ENCODE measurements around the gene OR8B4. TPM values are rescaled to one million over a fixed set of nuclear protein-coding genes. Genes with fewer than 3 reads are reported as not detected.

Gene OR8B4, protein sequence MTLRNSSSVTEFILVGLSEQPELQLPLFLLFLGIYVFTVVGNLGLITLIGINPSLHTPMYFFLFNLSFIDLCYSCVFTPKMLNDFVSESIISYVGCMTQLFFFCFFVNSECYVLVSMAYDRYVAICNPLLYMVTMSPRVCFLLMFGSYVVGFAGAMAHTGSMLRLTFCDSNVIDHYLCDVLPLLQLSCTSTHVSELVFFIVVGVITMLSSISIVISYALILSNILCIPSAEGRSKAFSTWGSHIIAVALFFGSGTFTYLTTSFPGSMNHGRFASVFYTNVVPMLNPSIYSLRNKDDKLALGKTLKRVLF
- total RNA-seq, result not detected

DNA sequence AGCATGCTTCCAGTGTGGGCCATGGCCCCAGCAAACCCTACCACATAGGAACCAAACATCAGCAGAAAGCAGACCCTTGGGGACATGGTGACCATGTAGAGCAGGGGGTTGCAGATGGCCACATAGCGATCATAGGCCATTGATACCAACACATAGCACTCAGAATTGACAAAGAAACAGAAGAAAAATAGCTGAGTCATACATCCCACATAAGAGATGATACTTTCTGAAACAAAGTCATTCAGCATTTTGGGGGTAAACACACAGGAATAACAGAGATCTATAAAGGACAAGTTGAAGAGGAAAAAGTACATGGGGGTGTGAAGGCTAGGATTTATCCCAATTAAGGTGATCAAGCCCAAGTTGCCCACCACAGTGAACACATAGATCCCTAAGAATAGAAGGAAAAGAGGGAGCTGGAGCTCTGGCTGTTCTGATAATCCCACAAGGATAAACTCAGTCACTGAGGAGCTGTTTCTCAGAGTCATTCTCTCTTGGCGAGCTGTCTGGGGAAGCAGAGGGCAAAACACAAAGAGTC is at the start of gene OR8B4:
Gene OR8B4 (minus strand): TSS at position 488 of the 538 bp plus-strand sequence. CDS start 0 bp downstream, at position 488.
- intact Hi-C loops (cut with DNase I), result no loop called here
- H3K27ac ChIP-seq, result no peak within 1 kb of the TSS
- H3K9ac ChIP-seq (ENCODE audit: low read depth in 2 of 2, low read length in 2 of 2), result no peak within 1 kb of the TSS
- no peaks in the 10 kb centered on the region for H3K9me3 ChIP-seq
- no peaks in the 10 kb centered on the region for H3K27me3 ChIP-seq
- no peak within 1 kb of the TSS for H3K4me3 ChIP-seq
- DNase-seq, result no peak
- no peaks in the 10 kb centered on the region for H3K4me1 ChIP-seq
- no peaks in the 10 kb centered on the region for H3K36me3 ChIP-seq
- TF ChIP-seq, protein P1, sequence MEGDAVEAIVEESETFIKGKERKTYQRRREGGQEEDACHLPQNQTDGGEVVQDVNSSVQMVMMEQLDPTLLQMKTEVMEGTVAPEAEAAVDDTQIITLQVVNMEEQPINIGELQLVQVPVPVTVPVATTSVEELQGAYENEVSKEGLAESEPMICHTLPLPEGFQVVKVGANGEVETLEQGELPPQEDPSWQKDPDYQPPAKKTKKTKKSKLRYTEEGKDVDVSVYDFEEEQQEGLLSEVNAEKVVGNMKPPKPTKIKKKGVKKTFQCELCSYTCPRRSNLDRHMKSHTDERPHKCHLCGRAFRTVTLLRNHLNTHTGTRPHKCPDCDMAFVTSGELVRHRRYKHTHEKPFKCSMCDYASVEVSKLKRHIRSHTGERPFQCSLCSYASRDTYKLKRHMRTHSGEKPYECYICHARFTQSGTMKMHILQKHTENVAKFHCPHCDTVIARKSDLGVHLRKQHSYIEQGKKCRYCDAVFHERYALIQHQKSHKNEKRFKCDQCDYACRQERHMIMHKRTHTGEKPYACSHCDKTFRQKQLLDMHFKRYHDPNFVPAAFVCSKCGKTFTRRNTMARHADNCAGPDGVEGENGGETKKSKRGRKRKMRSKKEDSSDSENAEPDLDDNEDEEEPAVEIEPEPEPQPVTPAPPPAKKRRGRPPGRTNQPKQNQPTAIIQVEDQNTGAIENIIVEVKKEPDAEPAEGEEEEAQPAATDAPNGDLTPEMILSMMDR (IDR thresholded peaks at IDR 0.05), result no peak

DNA sequence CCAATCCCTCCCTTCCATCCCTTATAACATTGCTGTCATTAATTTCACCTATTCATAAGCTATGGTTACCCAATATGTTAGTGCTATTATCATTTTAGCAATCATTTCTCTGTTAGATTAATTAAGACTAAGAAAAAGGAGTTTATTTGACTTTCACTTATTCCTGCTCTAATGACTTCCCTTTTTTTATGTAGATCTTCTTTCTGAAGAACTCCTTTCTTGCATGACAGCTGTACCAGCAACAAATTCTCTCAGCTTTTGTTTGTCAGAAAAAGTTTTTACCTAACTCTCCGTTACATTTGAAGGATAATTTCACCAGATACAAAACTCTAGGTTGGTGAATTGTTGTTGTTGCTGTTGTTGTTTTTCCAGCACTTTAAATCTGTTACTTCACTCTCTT is 49.4 kb upstream of the OR8B4 start:
- no peak for DNase-seq
- intact Hi-C loops (cut with DNase I), result no loop called here
- TF ChIP-seq, protein P1 (IDR thresholded peaks at IDR 0.05), result no peak

DNA sequence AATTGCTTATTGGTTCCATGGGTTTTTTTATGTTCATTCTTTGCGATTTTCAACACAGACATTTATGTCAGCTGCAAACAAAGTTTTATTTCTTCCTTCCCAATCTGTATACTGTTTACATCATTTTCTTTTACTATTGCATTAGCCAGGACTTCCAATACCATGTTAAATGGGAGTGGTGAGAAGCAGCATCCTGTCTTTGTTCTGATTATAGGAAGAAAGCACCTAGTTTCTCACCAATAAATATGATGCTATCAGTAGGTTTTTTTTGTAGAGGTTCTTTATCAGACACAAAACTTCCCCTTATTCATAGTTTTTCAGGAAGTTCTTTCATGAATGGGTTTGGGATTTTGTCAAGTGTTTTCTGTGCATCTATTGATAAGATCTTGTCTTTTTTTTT is 48.8 kb upstream of the OR8B4 start:
- intact Hi-C loops (cut with DNase I), result no loop called here
- TF ChIP-seq, protein P1 (IDR thresholded peaks at IDR 0.05), result no peak
- Histone ChIP-seq H3K27ac (no peak overlapping the region), H3K9me3 (no peaks in the 10 kb centered on the region), H3K27me3 (no peaks in the 10 kb centered on the region), H3K4me1 (no peaks in the 10 kb centered on the region), H3K36me3 (no peaks in the 10 kb centered on the region), H3K4me3 (no peak overlapping the region), H3K9ac (ENCODE audit: low read depth in 2 of 2, low read length in 2 of 2) (no peak overlapping the region)
- no peak for DNase-seq

More for the DNA sequence above, 49.4 kb upstream of the OR8B4 start:
- Histone ChIP-seq H3K27me3 (no peaks in the 10 kb centered on the region), H3K36me3 (no peaks in the 10 kb centered on the region), H3K9me3 (no peaks in the 10 kb centered on the region), H3K9ac (ENCODE audit: low read depth in 2 of 2, low read length in 2 of 2) (no peak overlapping the region), H3K27ac (no peak overlapping the region), H3K4me1 (no peaks in the 10 kb centered on the region), H3K4me3 (no peak overlapping the region)

DNA sequence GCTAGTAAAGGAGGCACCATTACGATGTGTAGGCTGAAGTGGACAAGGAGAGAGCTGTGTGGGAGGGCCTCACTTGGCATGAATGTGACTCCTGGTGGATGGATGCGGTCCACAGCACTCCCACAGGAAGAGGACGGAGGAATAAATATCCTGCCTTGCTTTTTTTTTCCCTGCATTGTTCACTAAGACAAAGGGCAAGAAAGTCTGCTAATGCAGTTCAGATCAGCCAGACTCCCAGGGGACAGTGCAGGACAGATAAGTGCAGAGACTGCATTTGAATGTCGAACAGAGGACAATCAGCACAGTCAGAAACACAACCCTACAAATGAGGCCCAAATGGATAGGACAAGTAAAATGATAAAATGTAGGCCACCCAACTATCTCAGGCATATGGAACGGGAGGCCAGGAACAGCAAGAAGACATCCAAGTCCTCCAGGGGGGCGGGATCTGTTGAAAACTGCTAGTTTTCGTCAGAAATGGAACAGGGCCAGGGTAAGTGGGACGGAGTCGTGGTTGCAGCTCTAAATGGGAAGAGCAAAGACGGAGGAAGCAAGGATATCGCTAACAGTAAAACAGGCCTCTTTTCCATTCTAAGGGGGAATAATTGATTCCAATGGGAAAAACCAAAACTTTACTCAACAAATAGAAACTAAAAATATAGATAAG is 46.0 kb upstream of the OR8B4 start:
- Histone ChIP-seq H3K27me3 (no peaks in the 10 kb centered on the region), H3K9me3 (no peaks in the 10 kb centered on the region), H3K4me3 (no peak overlapping the region), H3K27ac (no peak overlapping the region), H3K4me1 (no peaks in the 10 kb centered on the region), H3K9ac (ENCODE audit: low read depth in 2 of 2, low read length in 2 of 2) (no peak overlapping the region), H3K36me3 (no peaks in the 10 kb centered on the region)
- intact Hi-C loops (cut with DNase I), result no loop called here
- TF ChIP-seq, protein P1 (IDR thresholded peaks at IDR 0.05), result no peak
- no peak for DNase-seq

DNA sequence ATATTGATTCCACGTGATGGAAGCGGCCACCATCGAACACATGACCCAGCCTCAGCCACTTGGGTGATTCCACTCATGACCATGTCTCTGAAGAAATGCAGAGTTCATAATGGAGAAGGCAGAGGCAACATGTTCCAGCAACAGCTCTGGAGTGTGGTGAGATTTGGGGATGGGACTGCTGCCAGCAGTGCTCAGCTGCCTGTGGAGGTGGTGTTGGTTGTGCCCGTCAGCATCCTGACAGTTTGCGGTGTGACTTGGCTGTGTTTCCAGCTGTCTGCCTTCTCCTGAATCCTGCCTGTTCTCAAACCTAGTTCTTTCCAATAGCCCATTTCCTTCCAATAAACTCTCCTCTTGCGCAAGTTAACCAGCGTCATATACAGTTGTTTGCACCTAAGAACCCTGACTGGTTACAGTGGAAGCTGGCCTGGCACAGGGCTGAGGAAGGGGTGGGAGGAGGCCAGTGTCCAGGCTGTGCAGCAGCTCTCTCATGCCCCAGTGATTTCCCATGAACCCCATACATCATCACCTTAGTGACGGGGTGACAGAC is 42.8 kb upstream of the OR8B4 start:
- intact Hi-C loops (cut with DNase I), result no loop called here
- H3K9me3 ChIP-seq, result no peaks in the 10 kb centered on the region
- no peaks in the 10 kb centered on the region for H3K4me1 ChIP-seq
- DNase-seq, result no peak
- H3K36me3 ChIP-seq, result no peaks in the 10 kb centered on the region
- H3K9ac ChIP-seq (ENCODE audit: low read depth in 2 of 2, low read length in 2 of 2), result no peak overlapping the region
- no peak overlapping the region for H3K27ac ChIP-seq
- no peaks in the 10 kb centered on the region for H3K27me3 ChIP-seq
- TF ChIP-seq, protein P1 (IDR thresholded peaks at IDR 0.05), result no peak
- H3K4me3 ChIP-seq, result no peak overlapping the region

Data from colonic mucosa (tissue), 4 donors.